Body of pancreas (tissue), 4 donors: ENCODE data around the gene SNX1. TPM values are rescaled to one million over a fixed set of nuclear protein-coding genes. Genes with fewer than 3 reads are reported as not detected.
A peak's percentile ranks its signal among the peaks of the same experiment; 100 is the strongest.

Source experiments
- ATAC-seq: fragments of 150-250 bp; one replicate; pipeline ENCODE4 v1.9.1; 2016
- DNase-seq, 4 donors: peaks; one replicate each; pipeline ENCODE4 v3.0.0-alpha.2; 2019
- H3K27ac ChIP-seq, 4 donors: fragments of 200-600 bp; sonication (generic); 1 replicate in 3 of 4; 2 replicates in 1 of 4; pipeline versions ENCODE4 v1.5.1 to v1.6.1; 2016 to 2019; ENCODE audit warnings: mild to moderate bottlenecking in 1 of 4, mixed read lengths in 1 of 4, moderate library complexity in 1 of 4
- H3K27me3 ChIP-seq, 2 donors: fragments of 200-600 bp; sonication (generic); one replicate each; pipeline ENCODE4 v1.6.0; 2016; ENCODE audit warnings: mild to moderate bottlenecking in 1 of 2
- H3K36me3 ChIP-seq, 2 donors: fragments of 200-600 bp; sonication (generic); replicated peaks in 1 of 2; 2 replicates each; pipeline ENCODE4 v1.5.1; 2016; ENCODE audit warnings: low read depth in 2 of 2; ENCODE audit not compliant: insufficient read depth in 1 of 2
- H3K4me1 ChIP-seq: fragments of 200-600 bp; sonication (generic); one replicate; pipeline ENCODE4 v1.6.0; 2016
- H3K4me3 ChIP-seq, 2 donors: fragments of 200-600 bp; sonication (generic); 1 replicate in 1 of 2; 2 replicates in 1 of 2; pipeline ENCODE4 v1.5.1; 2016 to 2019
- H3K9me3 ChIP-seq, 3 donors: fragments of 200-600 bp; sonication (generic); 1 replicate in 2 of 3; 2 replicates in 1 of 3; pipeline ENCODE4 v1.5.1; 2016
- POLR2A ChIP-seq, 3 donors: fragments of 450-650 bp; IDR thresholded peaks; one replicate each; pipeline ENCODE4 v1.6.1; 2016; ENCODE audit warnings: antibody characterized with exemption in 3 of 3, mild to moderate bottlenecking in 2 of 3
- WGBS, 2 donors: methylation state at CpG; one replicate each; pipeline ENCODE4 v1.1.5; 2017; 5-methylcytosine and 5-hydroxymethylcytosine counted together
- intact Hi-C: fragments of 100-400 bp; cut with DNase I; formaldehyde crosslinking; loops from one replicate; pipeline ENCODE4 v1.15.1; 2023
- total RNA-seq, 2 donors: library from RNA; depleted of rRNA; stranded (reverse); fragments of >200 nt; gene quantifications; one replicate each; pipeline ENCODE4 v1.1.0, GENCODE V29; 2016
- TF ChIP-seq, protein P1 (sequence below), 7 experiments: fragments of 450-650 bp in 4 of 7; fragments of 200-600 bp in 3 of 7; sonication (generic) in 3 of 7; IDR thresholded peaks; one replicate each; pipeline ENCODE4 v1.5.1; 2016 to 2019; ENCODE audit warnings: antibody characterized with exemption in 7 of 7

SNX1 gene
- total RNA-seq, 2 donors from 2014 or later: 26.7 to 27.4 TPM

DNA sequence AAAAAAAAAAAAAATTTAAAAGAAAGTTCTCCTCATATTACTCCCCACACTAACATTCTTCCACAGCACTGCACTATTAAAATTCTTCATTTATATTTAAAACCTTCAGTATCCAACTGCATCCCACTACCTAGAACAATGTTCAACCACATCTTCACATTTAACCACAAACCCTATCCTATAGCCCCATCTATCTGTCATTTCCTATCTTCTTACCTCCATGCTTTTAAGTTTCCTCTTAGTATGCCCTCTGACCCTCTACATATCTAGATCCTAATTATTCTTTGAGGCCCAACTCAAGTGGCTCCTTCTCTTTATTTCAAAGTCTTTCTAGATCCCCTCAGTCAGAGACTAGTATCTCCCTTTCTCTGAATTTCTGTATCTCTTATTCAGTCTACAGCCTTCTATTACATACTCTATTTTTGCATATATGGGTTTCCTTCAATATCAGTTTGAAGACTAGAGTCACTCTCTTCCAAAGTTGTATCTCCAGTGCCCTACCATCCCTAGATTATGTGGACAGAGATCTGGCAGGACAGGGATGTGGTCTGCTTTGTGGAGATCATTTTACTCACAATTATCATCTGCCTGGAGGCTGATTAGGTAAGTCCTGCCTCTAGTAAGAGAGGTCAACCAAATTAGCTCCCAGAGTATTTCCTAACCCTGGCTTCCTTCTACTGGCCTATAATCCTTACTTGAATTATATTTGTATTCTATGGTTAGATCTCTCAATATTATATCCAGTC is 3.5 kb upstream of the SNX1 start:
- peaks cover 0 to 11% of the 10 kb centered on the region in 2 donors for H3K36me3 ChIP-seq
- H3K4me3 ChIP-seq: no peak overlapping the region
- no peaks in the 10 kb centered on the region for H3K9me3 ChIP-seq
- DNase-seq (no peak), ATAC-seq (no peak)
- intact Hi-C loops: loop anchor here (10.0 kb wide), 1 partner anchor 63 kb away; the partner anchor contains the start of gene SNX22
- H3K27ac ChIP-seq: peak overlapping the region in 2 of 4 donors; percentile 87 to 95
- H3K27me3 ChIP-seq: no peaks in the 10 kb centered on the region
- no peak for TF ChIP-seq POLR2A (IDR thresholded peaks at IDR 0.05)
- TF ChIP-seq, protein P1, sequence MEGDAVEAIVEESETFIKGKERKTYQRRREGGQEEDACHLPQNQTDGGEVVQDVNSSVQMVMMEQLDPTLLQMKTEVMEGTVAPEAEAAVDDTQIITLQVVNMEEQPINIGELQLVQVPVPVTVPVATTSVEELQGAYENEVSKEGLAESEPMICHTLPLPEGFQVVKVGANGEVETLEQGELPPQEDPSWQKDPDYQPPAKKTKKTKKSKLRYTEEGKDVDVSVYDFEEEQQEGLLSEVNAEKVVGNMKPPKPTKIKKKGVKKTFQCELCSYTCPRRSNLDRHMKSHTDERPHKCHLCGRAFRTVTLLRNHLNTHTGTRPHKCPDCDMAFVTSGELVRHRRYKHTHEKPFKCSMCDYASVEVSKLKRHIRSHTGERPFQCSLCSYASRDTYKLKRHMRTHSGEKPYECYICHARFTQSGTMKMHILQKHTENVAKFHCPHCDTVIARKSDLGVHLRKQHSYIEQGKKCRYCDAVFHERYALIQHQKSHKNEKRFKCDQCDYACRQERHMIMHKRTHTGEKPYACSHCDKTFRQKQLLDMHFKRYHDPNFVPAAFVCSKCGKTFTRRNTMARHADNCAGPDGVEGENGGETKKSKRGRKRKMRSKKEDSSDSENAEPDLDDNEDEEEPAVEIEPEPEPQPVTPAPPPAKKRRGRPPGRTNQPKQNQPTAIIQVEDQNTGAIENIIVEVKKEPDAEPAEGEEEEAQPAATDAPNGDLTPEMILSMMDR (IDR thresholded peaks at IDR 0.05): peak in 4 of 7 experiments; percentile 3 to 36 (median 28)
- peaks cover 54% of the 10 kb centered on the region for H3K4me1 ChIP-seq

DNA sequence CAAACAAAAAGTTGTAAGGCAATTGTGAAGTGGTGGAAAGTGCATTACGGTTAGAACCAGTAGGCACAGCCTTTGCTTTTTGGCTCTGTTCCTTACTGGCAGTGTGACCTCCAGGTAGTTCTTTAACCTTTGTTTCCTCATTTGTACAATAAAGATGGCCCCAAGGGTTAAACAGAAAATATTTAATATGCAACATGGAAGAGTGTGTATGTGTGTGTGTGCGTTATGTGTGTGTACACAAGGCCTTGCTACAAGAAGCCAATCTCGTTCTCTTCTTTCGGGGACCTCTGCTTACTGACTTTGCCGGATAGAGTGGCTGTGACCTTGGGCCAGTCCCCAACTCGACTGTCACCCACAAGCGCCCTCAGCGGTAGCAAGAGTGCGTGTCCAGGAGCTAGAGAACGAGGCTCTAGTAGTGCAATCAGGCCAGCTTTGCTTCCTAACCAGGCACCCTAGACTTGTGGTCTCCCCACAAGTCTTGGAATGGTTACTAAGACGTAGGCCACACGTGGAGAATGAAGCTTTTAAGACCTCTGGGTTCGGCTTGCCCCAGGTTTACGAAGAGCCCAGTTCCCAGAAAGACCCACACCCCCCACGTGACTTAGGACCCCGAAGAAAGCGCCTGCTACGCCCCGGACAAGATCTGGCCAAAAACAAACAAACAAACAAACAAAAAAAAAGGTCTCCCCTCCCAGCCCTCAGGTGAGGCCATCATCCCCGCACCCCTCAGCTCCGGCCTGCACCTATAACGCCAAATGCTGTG is 2.7 kb upstream of the SNX1 start:
- ATAC-seq (peak; percentile 10), DNase-seq (peak; percentile 57 to 77 (median 69))
- Histone ChIP-seq H3K4me3 (peak overlapping the region; percentile 30 to 92), H3K9me3 (no peaks in the 10 kb centered on the region), H3K27ac (peak overlapping the region; percentile 76 to 95 (median 88)), H3K4me1 (peaks cover 62% of the 10 kb centered on the region), H3K27me3 (no peaks in the 10 kb centered on the region), H3K36me3 (peaks cover 0 to 4% of the 10 kb centered on the region in 2 donors)
- intact Hi-C loops: loop anchor here (10.0 kb wide), 1 partner anchor 62 kb away; the partner anchor contains the start of gene SNX22
- 2 to 3% methylated on average over 21 to 22 of the region's 22 CpGs for WGBS, 2 donors
- TF ChIP-seq POLR2A (IDR thresholded peaks at IDR 0.05): no peak
- TF ChIP-seq, protein P1 (IDR thresholded peaks at IDR 0.05): peak in 2 of 7 experiments; percentile 13 to 16

DNA sequence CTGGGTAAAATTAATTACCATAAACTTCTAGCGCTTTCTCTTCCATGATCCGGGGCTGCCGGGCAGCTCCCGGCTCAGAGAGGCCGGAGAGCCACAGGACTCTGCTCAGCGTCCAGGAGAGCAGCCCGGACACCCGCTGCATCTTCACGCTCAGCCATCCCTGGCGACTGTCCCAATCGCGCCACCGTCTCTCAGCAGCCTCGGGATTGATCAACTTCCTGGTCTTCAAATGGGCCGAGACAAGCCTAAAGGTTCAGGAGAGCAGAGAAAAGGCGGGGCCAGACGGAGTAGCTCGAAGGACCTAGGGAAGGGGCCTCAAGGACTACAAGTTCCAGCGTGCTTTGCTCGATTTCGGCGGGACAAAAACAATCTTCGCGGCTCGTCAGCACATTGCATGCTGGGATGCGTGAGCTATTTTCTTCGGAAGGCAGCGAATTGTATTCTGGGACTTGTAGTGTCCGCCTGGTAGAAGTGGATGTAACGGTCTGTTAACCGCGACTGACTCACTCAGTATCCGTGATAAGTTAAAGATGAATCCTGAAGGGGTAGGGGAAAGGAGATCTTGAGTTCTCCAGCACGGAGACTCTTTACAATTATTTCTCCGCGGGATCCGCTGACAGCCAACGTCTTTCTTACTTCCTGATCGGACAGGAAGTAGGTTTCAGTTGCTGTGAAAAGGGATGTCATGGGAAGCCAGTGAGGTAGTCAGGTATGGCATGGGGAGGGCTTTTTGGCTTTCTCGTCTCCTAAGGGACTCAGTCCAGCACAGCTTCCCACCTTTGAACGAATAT is 2.0 kb upstream of the SNX1 start, which contains the start of gene CIAO2A:
TSS of gene CIAO2A (minus strand) at position 212 of the 791 bp plus-strand sequence. CDS start at position 142, 70 bp downstream.
- 0 to 2% methylated on average over 34 to 41 of the region's 41 CpGs for WGBS, 2 donors

DNA sequence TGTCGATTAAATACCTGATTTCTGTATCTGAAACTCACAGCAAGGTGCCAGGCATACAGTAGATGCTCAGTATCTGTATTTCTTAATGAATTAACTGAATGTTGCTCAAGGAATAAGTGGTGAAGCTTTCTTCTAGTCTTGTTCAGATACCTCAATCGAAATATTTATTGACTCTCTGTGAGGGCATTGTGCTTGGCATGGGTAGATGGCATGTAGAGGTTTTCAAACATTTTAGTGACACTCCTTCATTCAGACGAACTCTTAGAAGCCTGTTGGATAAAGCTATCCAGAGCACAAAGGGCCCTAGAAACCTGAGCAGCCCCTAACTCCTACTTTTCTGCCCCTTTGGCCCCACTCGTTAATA is 369 bp upstream of the SNX1 start:
- Histone ChIP-seq H3K4me3 (peak overlapping the region; percentile 76 to 97), H3K36me3 (no peaks in the 10 kb centered on the region), H3K27ac (peak overlapping the region; percentile 29 to 95 (median 86)), H3K4me1 (peaks cover 76% of the 10 kb centered on the region), H3K27me3 (no peaks in the 10 kb centered on the region), H3K9me3 (no peaks in the 10 kb centered on the region)
- intact Hi-C loops: loop anchor here (10.0 kb wide), 1 partner anchor 59 kb away; the partner anchor contains the start of gene SNX22
- ATAC-seq (no peak), DNase-seq (no peak)
- WGBS, 2 donors: 32 to 33% methylated on average over 4 of the region's 4 CpGs
- no peak for TF ChIP-seq POLR2A (IDR thresholded peaks at IDR 0.05)
- TF ChIP-seq, protein P1 (IDR thresholded peaks at IDR 0.05): no peak

More for the DNA sequence above, 2.0 kb upstream of the SNX1 start, which contains the start of gene CIAO2A:
- Histone ChIP-seq H3K4me1 (peaks cover 70% of the 10 kb centered on the region), H3K36me3 (no peaks in the 10 kb centered on the region), H3K9me3 (no peaks in the 10 kb centered on the region), H3K27me3 (no peaks in the 10 kb centered on the region), H3K27ac (peak within 1 kb of the TSS; percentile 76 to 95 (median 88)), H3K4me3 (peak within 1 kb of the TSS; percentile 30 to 92)
- ATAC-seq: peak; percentile 91
- peak; percentile 96 to 99 (median 97) for DNase-seq
- intact Hi-C loops: loop anchor here (10.0 kb wide), 1 partner anchor 61 kb away; the partner anchor contains the start of gene SNX22
- peak in 2 of 3 donors; percentile 70 to 75 for TF ChIP-seq POLR2A (IDR thresholded peaks at IDR 0.05)
- TF ChIP-seq, protein P1 (IDR thresholded peaks at IDR 0.05): no peak
